HCT116 (cell line): ENCODE results near the gene UBL5. TPM values are rescaled to one million over a fixed set of nuclear protein-coding genes. Genes with fewer than 3 reads are reported as not detected.

Source experiments
- ATAC-seq: fragments of 200-7000 bp; cut with Tn5 transposase; 2 replicates; pipeline ENCODE4 v1.9.1; 2020; ENCODE audit warnings: mild to moderate bottlenecking, moderate library complexity
- BruUV-seq: library from RNA; stranded (reverse); fragments of 400-500 nt; replicated peaks from 2 replicates; lab custom pipeline; 2021; lab: Mats Ljungman, UMichigan
- CTCF ChIA-PET: fragments of 300-600 bp; sonication (Branson Sonifier 250); formaldehyde crosslinking; loops from one replicate; lab custom pipeline; 2021; ENCODE audit warnings: antibody characterized with exemption; lab: Charles Lee
- POLR2A ChIA-PET: fragments of 300-600, 350-600 bp; sonication (Branson Sonifier 250); formaldehyde crosslinking; loops from one replicate; lab custom pipeline; 2021; ENCODE audit warnings: antibody characterized with exemption; lab: Charles Lee
- RAD21 ChIA-PET, 2 experiments: fragments of 300-600 bp; sonication (Branson Sonifier 250); formaldehyde crosslinking; loops; one replicate each; lab custom pipeline; 2023; ENCODE audit warnings: low total read pairs in 2 of 2; ENCODE audit not compliant: uncharacterized antibody in 2 of 2, unreplicated experiment in 2 of 2, low non-redundant PET in 1 of 2; lab: Charles Lee
- DNase-seq: peaks from one replicate; pipeline ENCODE4 v3.0.0-alpha.2; 2010; ENCODE audit warnings: low read depth, low spot score
- H2AFZ ChIP-seq: fragments of 200-600 bp; shearing (Covaris generic), sonication (generic); 2 replicates; pipeline ENCODE4 v1.6.1; 2017; ENCODE audit warnings: low read depth, mixed run types, mixed read lengths, antibody characterized with exemption, low read length; ENCODE audit not compliant: poor library complexity, severe bottlenecking
- H3K27ac ChIP-seq: 2 replicates; pipeline ENCODE4 v1.5.1; 2012; ENCODE audit warnings: low read depth, low read length
- H3K27me3 ChIP-seq: fragments of 200-600 bp; sonication (generic); 2 replicates; pipeline ENCODE4 v1.6.1; 2016; ENCODE audit warnings: mixed run types, low read length, mixed read lengths; ENCODE audit not compliant: insufficient read depth
- H3K36me3 ChIP-seq, 2 experiments: fragments of 200-500 bp in 1 of 2; fragments of 200-600 bp in 1 of 2; sonication (Bioruptor generic) in 1 of 2; sonication (generic) in 1 of 2; 2 replicates each; pipeline versions ENCODE4 v1.5.1 to v1.6.1; 2014 to 2016; ENCODE audit warnings: low read length in 2 of 2, inconsistent platforms in 1 of 2, mixed read lengths in 1 of 2, mixed run types in 1 of 2; ENCODE audit not compliant: insufficient read depth in 2 of 2, control insufficient read depth in 1 of 2
- H3K4me1 ChIP-seq, 2 experiments: fragments of 200-600 bp in 1 of 2; sonication (generic) in 1 of 2; 2 replicates each; pipeline versions ENCODE4 v1.5.1 to v1.6.1; 2012 to 2017; ENCODE audit warnings: low read length in 2 of 2, inconsistent platforms in 1 of 2, mild to moderate bottlenecking in 1 of 2, mixed read lengths in 1 of 2, mixed run types in 1 of 2, moderate library complexity in 1 of 2; ENCODE audit not compliant: insufficient read depth in 2 of 2, control insufficient read depth in 1 of 2
- H3K4me2 ChIP-seq: fragments of 200-600 bp; sonication (generic); 2 replicates; pipeline ENCODE4 v1.6.1; 2017; ENCODE audit warnings: mixed run types, low read length, mixed read lengths
- H3K4me3 ChIP-seq, 2 experiments: fragments of 200-600 bp in 1 of 2; sonication (generic) in 1 of 2; replicated peaks in 1 of 2; 2 replicates each; pipeline ENCODE4 v1.5.1; 2011 to 2016; ENCODE audit warnings: low read length in 2 of 2, control low read depth in 1 of 2, low read depth in 1 of 2, mild to moderate bottlenecking in 1 of 2, mixed read lengths in 1 of 2, mixed run types in 1 of 2
- H3K79me2 ChIP-seq: fragments of 200-600 bp; sonication (generic); 2 replicates; pipeline ENCODE4 v1.6.1; 2017; ENCODE audit warnings: mild to moderate bottlenecking, mixed run types, low read length, moderate library complexity, mixed read lengths; ENCODE audit not compliant: insufficient read depth
- H3K9ac ChIP-seq: fragments of 200-600 bp; sonication (generic); 2 replicates; pipeline ENCODE4 v1.6.1; 2016; ENCODE audit warnings: low read length, mixed read lengths
- H3K9me2 ChIP-seq: fragments of 200-600 bp; sonication (generic), shearing (Covaris generic); 2 replicates; pipeline ENCODE4 v1.6.1; 2017; ENCODE audit warnings: mixed run types, mild to moderate bottlenecking, moderate library complexity; ENCODE audit not compliant: insufficient read depth
- H3K9me3 ChIP-seq, 2 experiments: fragments of 200-500 bp in 1 of 2; fragments of 200-600 bp in 1 of 2; sonication (Bioruptor generic) in 1 of 2; sonication (generic) in 1 of 2; 2 replicates each; pipeline ENCODE4 v1.6.1; 2014 to 2017; ENCODE audit warnings: low read length in 2 of 2, mixed read lengths in 2 of 2, inconsistent platforms in 1 of 2, low read depth in 1 of 2, mild to moderate bottlenecking in 1 of 2, mixed run types in 1 of 2, moderate library complexity in 1 of 2; ENCODE audit not compliant: control insufficient read depth in 1 of 2, insufficient read depth in 1 of 2
- H4K20me1 ChIP-seq: fragments of 200-600 bp; sonication (generic), shearing (Covaris generic); 2 replicates; pipeline ENCODE4 v1.6.1; 2017; ENCODE audit warnings: mixed run types, mild to moderate bottlenecking, moderate library complexity; ENCODE audit not compliant: insufficient read depth
- CBX3 ChIP-seq: IDR thresholded peaks from 2 replicates; pipeline ENCODE4 v1.6.1; 2012; ENCODE audit warnings: low read depth
- CEBPB ChIP-seq: IDR thresholded peaks from 2 replicates; pipeline ENCODE4 v1.6.1; 2012; ENCODE audit warnings: low read depth
- FOSL1 ChIP-seq: IDR thresholded peaks from 2 replicates; pipeline ENCODE4 v1.6.1; 2012; ENCODE audit warnings: low read depth
- REST ChIP-seq: IDR thresholded peaks from 2 replicates; pipeline ENCODE4 v1.6.1; 2012; ENCODE audit warnings: low read depth
- SP1 ChIP-seq: IDR thresholded peaks from 2 replicates; pipeline ENCODE4 v1.6.1; 2012; ENCODE audit warnings: low read depth
- ZBTB33 ChIP-seq: IDR thresholded peaks from 2 replicates; pipeline ENCODE4 v1.6.1; 2011; ENCODE audit warnings: mild to moderate bottlenecking, low read length, moderate library complexity; ENCODE audit not compliant: insufficient replicate concordance; ENCODE audit errors: extremely low read depth
- ZNF274 ChIP-seq: fragments of 200-500 bp; sonication (Bioruptor generic); IDR thresholded peaks from 2 replicates; pipeline ENCODE4 v1.6.1; 2014; ENCODE audit warnings: mild to moderate bottlenecking, low read depth, low read length, inconsistent platforms
- intact Hi-C: fragments of 100-400 bp; cut with micrococcal nuclease; formaldehyde crosslinking; loops from 2 replicates; pipeline ENCODE4 v1.10.0; 2022
- total RNA-seq: library from RNA; stranded (reverse); gene quantifications from one replicate; pipeline ENCODE4 v1.2.1, GENCODE V29; 2021; ENCODE audit not compliant: unreplicated experiment
- TF ChIP-seq, protein P1 (sequence below): IDR thresholded peaks from 2 replicates; pipeline ENCODE4 v1.6.1; 2012

UBL5 gene
- total RNA-seq, 1 experiment from 2014 or later = 335 TPM

DNA sequence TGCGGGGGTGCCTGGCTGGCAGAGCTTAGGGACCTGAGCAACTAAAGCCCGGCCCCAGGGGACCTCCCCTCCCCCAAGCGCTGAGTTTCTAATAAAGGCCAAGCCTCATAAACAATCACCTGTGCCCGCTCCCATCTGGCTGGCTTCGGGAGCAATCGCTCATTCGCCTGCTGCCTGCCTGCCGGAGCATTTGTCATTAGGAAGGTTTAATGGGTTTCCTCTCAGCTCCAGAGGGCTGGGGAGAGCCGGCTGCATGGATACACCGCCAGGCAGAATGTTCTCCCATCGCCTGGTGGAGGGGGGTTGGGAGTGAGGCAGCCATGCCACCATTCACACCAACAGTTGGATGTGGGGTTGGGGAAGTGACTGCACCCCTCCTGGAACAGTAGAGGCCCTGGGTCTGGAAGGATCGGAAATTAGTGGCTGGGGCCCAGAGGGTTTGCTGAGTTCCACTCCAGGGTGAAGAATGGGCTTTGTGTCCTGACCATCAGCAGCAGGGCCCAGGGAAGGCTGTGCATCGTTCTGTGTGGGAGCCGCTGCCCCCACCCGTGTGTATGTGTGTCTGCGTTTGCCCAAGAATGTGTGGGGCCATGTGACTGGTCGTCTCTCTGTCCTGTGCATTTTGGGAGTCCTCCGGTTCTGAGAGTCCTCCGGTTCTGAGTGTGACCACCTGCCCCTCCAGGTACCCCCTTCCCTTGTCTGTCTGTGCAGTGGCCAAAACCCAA, 22.7 kb downstream of the UBL5 start:
- Histone ChIP-seq H3K27me3 (no peaks in the 10 kb centered on the region), H3K4me3 (no peak overlapping the region), H3K9me3 (no peaks in the 10 kb centered on the region), H2AFZ (no peak overlapping the region), H4K20me1 (no peaks in the 10 kb centered on the region), H3K36me3 (no peaks in the 10 kb centered on the region; a peak in 1 of 4 replicates), H3K79me2 (peaks cover 7% of the 10 kb centered on the region; the same call in 1 of the 2 replicates), H3K27ac (no peak overlapping the region)
- RAD21 ChIA-PET = no interaction called here
- no peak for TF ChIP-seq CBX3
- no peak for TF ChIP-seq ZBTB33
- TF ChIP-seq SP1 = no peak
- TF ChIP-seq REST = no peak
- no peak for TF ChIP-seq FOSL1
- TF ChIP-seq, protein P1, sequence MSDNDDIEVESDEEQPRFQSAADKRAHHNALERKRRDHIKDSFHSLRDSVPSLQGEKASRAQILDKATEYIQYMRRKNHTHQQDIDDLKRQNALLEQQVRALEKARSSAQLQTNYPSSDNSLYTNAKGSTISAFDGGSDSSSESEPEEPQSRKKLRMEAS = no peak
- TF ChIP-seq CEBPB = no peak
- TF ChIP-seq ZNF274 = no peak
- TF ChIP-seq, all 23 proteins: peak for 0
- ATAC-seq (no peak), DNase-seq (no peak)
- POLR2A ChIA-PET = no interaction called here
- peaks cover 0 to 22% of the 10 kb centered on the region in 2 experiments; a peak in 2 of 4 replicates for H3K4me1 ChIP-seq
- BruUV-seq = no TSS peak
- H3K9ac ChIP-seq = no peak overlapping the region
- H3K9me2 ChIP-seq = no peaks in the 10 kb centered on the region
- CTCF ChIA-PET = no interaction called here
- no peak overlapping the region for H3K4me2 ChIP-seq
- intact Hi-C loops = no loop called here
